GM23338 (cell line): ENCODE results near the gene HCLS1. TPM values are rescaled to one million over a fixed set of nuclear protein-coding genes. Genes with fewer than 3 reads are reported as not detected.

ENCODE experiments used
- ATAC-seq: fragments of 200-7000 bp; cut with Tn5 transposase; 3 replicates; pipeline ENCODE4 v1.9.1; 2020
- DNase-seq: peaks from one replicate; pipeline ENCODE4 v3.0.0-alpha.2; 2015; ENCODE audit warnings: low spot score
- H2AFZ ChIP-seq: fragments of 200-600 bp; sonication (generic); 2 replicates; pipeline ENCODE4 v1.8.0; 2016; ENCODE audit warnings: antibody characterized with exemption, mild to moderate bottlenecking, moderate library complexity
- H3F3A ChIP-seq: fragments of 200-600 bp; sonication (generic); replicated peaks from 2 replicates; pipeline ENCODE4 v1.8.0; 2017; ENCODE audit warnings: antibody characterized with exemption, mixed run types, low read depth
- H3K27ac ChIP-seq: fragments of 200-600 bp; sonication (generic); 2 replicates; pipeline ENCODE4 v1.6.1; 2016; ENCODE audit warnings: low read depth
- H3K27me3 ChIP-seq: fragments of 200-600 bp; sonication (generic); 2 replicates; pipeline ENCODE4 v1.8.0; 2016; ENCODE audit warnings: mild to moderate bottlenecking, mixed run types, moderate library complexity; ENCODE audit not compliant: insufficient read depth
- H3K36me3 ChIP-seq: fragments of 200-600 bp; sonication (generic); 2 replicates; pipeline ENCODE4 v1.8.0; 2016; ENCODE audit warnings: mild to moderate bottlenecking; ENCODE audit not compliant: insufficient read depth
- H3K4me1 ChIP-seq: fragments of 200-600 bp; sonication (generic); 2 replicates; pipeline ENCODE4 v1.8.0; 2016; ENCODE audit warnings: mild to moderate bottlenecking, moderate library complexity; ENCODE audit not compliant: insufficient read depth
- H3K4me2 ChIP-seq: fragments of 200-600 bp; sonication (generic); 2 replicates; pipeline ENCODE4 v1.7.1; 2017; ENCODE audit warnings: mixed run types
- H3K4me3 ChIP-seq: fragments of 200-600 bp; sonication (generic); 2 replicates; pipeline ENCODE4 v1.6.1; 2016; ENCODE audit warnings: mixed run types
- H3K79me2 ChIP-seq: fragments of 200-600 bp; sonication (generic); replicated peaks from 2 replicates; pipeline ENCODE4 v1.8.0; 2017; ENCODE audit warnings: mild to moderate bottlenecking; ENCODE audit not compliant: insufficient read depth
- H3K9me2 ChIP-seq: fragments of 200-600 bp; sonication (generic); 2 replicates; pipeline ENCODE4 v1.8.0; 2017; ENCODE audit not compliant: insufficient read depth
- H4K20me1 ChIP-seq: fragments of 200-600 bp; sonication (generic); replicated peaks from 2 replicates; pipeline ENCODE4 v1.8.0; 2017; ENCODE audit warnings: mild to moderate bottlenecking; ENCODE audit not compliant: insufficient read depth
- H3K27ac Mint-ChIP-seq: 2 replicates; pipeline ENCODE4 v1.8.0; 2020; ENCODE audit warnings: inconsistent platforms, mild to moderate bottlenecking, moderate library complexity, mixed read lengths
- H3K27me3 Mint-ChIP-seq: 3 replicates; pipeline ENCODE4 v1.8.0; 2022; ENCODE audit warnings: low read depth, mild to moderate bottlenecking, moderate library complexity, mixed read lengths, inconsistent platforms; ENCODE audit not compliant: insufficient read depth, poor library complexity
- H3K36me3 Mint-ChIP-seq: 3 replicates; pipeline ENCODE4 v1.8.0; 2021; ENCODE audit warnings: low read depth, mild to moderate bottlenecking, inconsistent platforms, moderate library complexity, mixed read lengths
- H3K4me1 Mint-ChIP-seq: 3 replicates; pipeline ENCODE4 v1.8.0; 2020; ENCODE audit warnings: mild to moderate bottlenecking, inconsistent platforms, mixed read lengths
- H3K4me3 Mint-ChIP-seq: 3 replicates; pipeline ENCODE4 v1.8.0; 2021; ENCODE audit warnings: moderate library complexity, mild to moderate bottlenecking, inconsistent platforms, mixed read lengths
- H3K9me3 Mint-ChIP-seq: 3 replicates; pipeline ENCODE4 v1.8.0; 2020; ENCODE audit warnings: moderate library complexity, mild to moderate bottlenecking, inconsistent platforms, mixed read lengths
- CREB1 ChIP-seq: fragments of 250-450 bp; sonication (Bioruptor Pico); IDR thresholded peaks from 2 replicates; pipeline ENCODE4 v1.5.0; 2020; ENCODE audit warnings: low read depth, mild to moderate bottlenecking, moderate library complexity
- EZH2 ChIP-seq: fragments of 200-600 bp; sonication (generic); IDR thresholded peaks from one replicate; pipeline ENCODE4 v1.8.0; 2017; ENCODE audit warnings: antibody characterized with exemption, mild to moderate bottlenecking, low read depth; ENCODE audit not compliant: unreplicated experiment
- EZH2phosphoT487 ChIP-seq: fragments of 200-600 bp; sonication (generic); IDR thresholded peaks from one replicate; pipeline ENCODE4 v1.8.1; 2018; ENCODE audit warnings: antibody characterized with exemption; ENCODE audit not compliant: unreplicated experiment
- NANOG ChIP-seq: IDR thresholded peaks from 2 replicates; pipeline ENCODE4 v1.6.1; 2016; ENCODE audit warnings: antibody characterized with exemption, borderline replicate concordance
- STAT1 ChIP-seq: IDR thresholded peaks from one replicate; pipeline ENCODE4 v1.6.1; 2016; ENCODE audit warnings: antibody characterized with exemption; ENCODE audit not compliant: unreplicated experiment
- ZNF114 ChIP-seq: fragments of 250-450 bp; sonication (Bioruptor Pico); IDR thresholded peaks from 2 replicates; pipeline ENCODE4 v1.5.0; 2020; ENCODE audit warnings: mild to moderate bottlenecking, moderate library complexity
- ZNF331 ChIP-seq: fragments of 250-450 bp; sonication (Bioruptor Pico); IDR thresholded peaks from 2 replicates; pipeline ENCODE4 v1.5.0; 2020; ENCODE audit warnings: low read depth, mild to moderate bottlenecking, moderate library complexity
- ZNF462 ChIP-seq: fragments of 250-450 bp; sonication (Bioruptor Pico); IDR thresholded peaks from 2 replicates; pipeline ENCODE4 v1.5.0; 2020; ENCODE audit warnings: mild to moderate bottlenecking, moderate library complexity
- polyA plus RNA-seq: library from polyadenylated mRNA; unstranded; fragments of >200 nt; fragmentation: Nextera tagmentation; extraction: Ambion mirVana; gene quantifications from 2 replicates; pipeline ENCODE4 v1.2.1, GENCODE V29; 2016
- total RNA-seq: library from RNA; depleted of rRNA; stranded (reverse); fragments of >200 nt; shearing (Covaris generic); gene quantifications from 2 replicates; pipeline ENCODE4 v1.2.3, GENCODE V29; 2014
- TF ChIP-seq, protein P1 (sequence below): IDR thresholded peaks from 2 replicates; pipeline ENCODE4 v1.6.1; 2016; ENCODE audit warnings: antibody characterized with exemption

Gene HCLS1
- total and polyA plus RNA-seq, 2 experiments from 2014 or later = 0.66 to 1.1 TPM

- Histone ChIP-seq H3K27ac (0 out of 2 replicates have a peak overlapping the region, but pooled peaks have one; percentile 16), H4K20me1 (no peaks in the 10 kb centered on the region), H3F3A (no peaks in the 10 kb centered on the region), H2AFZ (no peak overlapping the region), H3K9me2 (no peaks in the 10 kb centered on the region), H3K4me1 (no peaks in the 10 kb centered on the region), H3K36me3 (no peaks in the 10 kb centered on the region), H3K79me2 (no peaks in the 10 kb centered on the region), H3K27me3 (no peaks in the 10 kb centered on the region), H3K4me2 (no peak overlapping the region), H3K4me3 (no peak overlapping the region)
- Mint-ChIP-seq H3K36me3 (peaks cover 24% of the 10 kb centered on the region), H3K27me3 (no peaks in the 10 kb centered on the region), H3K9me3 (no peaks in the 10 kb centered on the region), H3K4me1 (peaks cover 2% of the 10 kb centered on the region; the same call in 1 of the 3 replicates), H3K4me3 (no peak overlapping the region), H3K27ac (no peak overlapping the region; the same call in 1 of the 2 replicates)
- ATAC-seq (no peak), DNase-seq (no peak)
- TF ChIP-seq ZNF331 (no peak), NANOG (no peak), STAT1 (no peak), EZH2 (no peak), ZNF462 (CRISPR knock-in tag) (no peak), EZH2phosphoT487 (no peak), CREB1 (CRISPR knock-in tag) (no peak)
Measured at GRCh38 chr3:121705541-121705940, 44.8 kb upstream of the HCLS1 start.

DNA sequence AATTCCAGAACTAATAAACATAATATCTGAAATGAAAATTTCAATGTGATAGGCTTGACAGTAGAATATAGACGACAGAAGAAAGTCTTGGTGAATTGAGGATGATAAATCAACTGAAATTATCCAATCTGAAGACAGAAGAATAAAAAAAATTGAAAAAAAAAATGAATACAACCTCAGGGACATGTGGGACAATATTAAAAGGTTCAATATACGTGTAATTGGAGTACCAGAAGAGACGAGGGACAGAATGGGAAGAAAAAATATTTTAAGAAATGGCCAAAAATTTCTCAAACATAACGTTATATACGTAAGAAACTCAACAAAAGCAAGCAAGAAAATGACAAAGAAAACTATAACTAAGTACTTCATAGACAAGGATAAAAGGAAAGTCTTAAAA, 43.3 kb upstream of the HCLS1 start:
- Mint-ChIP-seq H3K27me3 (no peaks in the 10 kb centered on the region), H3K4me3 (no peak overlapping the region)
- no peak overlapping the region for H3K27ac ChIP-seq

More for the DNA sequence above, 43.3 kb upstream of the HCLS1 start:
- Mint-ChIP-seq H3K27ac (no peak overlapping the region), H3K4me1 (peaks cover 2% of the 10 kb centered on the region; the same call in 1 of the 3 replicates), H3K9me3 (no peaks in the 10 kb centered on the region), H3K36me3 (peaks cover 24% of the 10 kb centered on the region)
- Histone ChIP-seq H3K4me3 (no peak overlapping the region), H3K4me1 (no peaks in the 10 kb centered on the region), H3K27me3 (no peaks in the 10 kb centered on the region), H3K36me3 (no peaks in the 10 kb centered on the region), H3F3A (no peaks in the 10 kb centered on the region), H3K4me2 (no peak overlapping the region), H2AFZ (no peak overlapping the region), H3K9me2 (no peaks in the 10 kb centered on the region), H3K79me2 (no peaks in the 10 kb centered on the region), H4K20me1 (no peaks in the 10 kb centered on the region)
- no peak for ATAC-seq
- DNase-seq = no peak
- TF ChIP-seq, protein P1, sequence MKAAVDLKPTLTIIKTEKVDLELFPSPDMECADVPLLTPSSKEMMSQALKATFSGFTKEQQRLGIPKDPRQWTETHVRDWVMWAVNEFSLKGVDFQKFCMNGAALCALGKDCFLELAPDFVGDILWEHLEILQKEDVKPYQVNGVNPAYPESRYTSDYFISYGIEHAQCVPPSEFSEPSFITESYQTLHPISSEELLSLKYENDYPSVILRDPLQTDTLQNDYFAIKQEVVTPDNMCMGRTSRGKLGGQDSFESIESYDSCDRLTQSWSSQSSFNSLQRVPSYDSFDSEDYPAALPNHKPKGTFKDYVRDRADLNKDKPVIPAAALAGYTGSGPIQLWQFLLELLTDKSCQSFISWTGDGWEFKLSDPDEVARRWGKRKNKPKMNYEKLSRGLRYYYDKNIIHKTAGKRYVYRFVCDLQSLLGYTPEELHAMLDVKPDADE = no peak
- no peak for TF ChIP-seq ZNF114
